ENCODE measurements around the gene CA11. TPM values are rescaled to one million over a fixed set of nuclear protein-coding genes. Genes with fewer than 3 reads are reported as not detected.

The CA11 gene
- total RNA-seq, 1 donor from 2014 or later, result 12.6 TPM

GRCh38 chr19:48673436-48674100 is 27.6 kb upstream of the CA11 start:
- no peak for DNase-seq (ENCODE audit: low spot score)
- peak overlapping the region; percentile 19 for H2AFZ ChIP-seq (replicated peaks)
- H3K79me2 ChIP-seq (ENCODE audit: low read depth), result no peaks in the 10 kb centered on the region
- Mint-ChIP-seq H3K36me3 (no peaks in the 10 kb centered on the region), H3K27me3 (ENCODE audit: insufficient read depth, low read depth) (peaks cover 8% of the 10 kb centered on the region), H3K4me1 (peaks cover 35% of the 10 kb centered on the region), H3K9me3 (peaks cover 6% of the 10 kb centered on the region), H3K4me3 (peak overlapping the region; percentile 48), H3K27ac (no peak overlapping the region)
- H3F3A ChIP-seq (ENCODE audit: low read depth), result peaks cover 9% of the 10 kb centered on the region
- peaks cover 16% of the 10 kb centered on the region for H3K27me3 ChIP-seq
- peak overlapping the region; percentile 34 for H3K4me2 ChIP-seq
- H4K20me1 ChIP-seq (ENCODE audit: low read depth), result no peaks in the 10 kb centered on the region
- no peak overlapping the region for H3K4me3 ChIP-seq
- no peak overlapping the region for H3K27ac ChIP-seq
- TF ChIP-seq EZH2phosphoT487 (IDR thresholded peaks at IDR 0.05) (no peak), CTCF (IDR thresholded peaks at IDR 0.05) (no peak), EZH2 (IDR thresholded peaks at IDR 0.05) (no peak)
- no peaks in the 10 kb centered on the region for H3K36me3 ChIP-seq
- H3K9me3 ChIP-seq (ENCODE audit: low read depth), result no peaks in the 10 kb centered on the region
- H3K9ac ChIP-seq, result no peak overlapping the region
- peaks cover 25% of the 10 kb centered on the region for H3K4me1 ChIP-seq

GRCh38 chr19:48672994-48673393 is 27.0 kb upstream of the CA11 start, which contains the start of gene NTN5:
Gene NTN5, minus strand, starts transcription at chr19:48673017. Its CDS starts 2,031 bp downstream, at chr19:48670986.
- Mint-ChIP-seq H3K36me3 (no peaks in the 10 kb centered on the region), H3K4me3 (peak within 1 kb of the TSS; percentile 48), H3K9me3 (peaks cover 6% of the 10 kb centered on the region), H3K27me3 (ENCODE audit: insufficient read depth, low read depth) (peaks cover 8% of the 10 kb centered on the region), H3K4me1 (peaks cover 35% of the 10 kb centered on the region), H3K27ac (peak within 1 kb of the TSS; percentile 80)
- Histone ChIP-seq H3K79me2 (ENCODE audit: low read depth) (no peaks in the 10 kb centered on the region), H4K20me1 (ENCODE audit: low read depth) (no peaks in the 10 kb centered on the region), H3K27ac (no peak within 1 kb of the TSS), H3K4me2 (peak within 1 kb of the TSS; percentile 34), H3K9ac (no peak within 1 kb of the TSS), H3K27me3 (peaks cover 16% of the 10 kb centered on the region), H3K36me3 (no peaks in the 10 kb centered on the region), H2AFZ (replicated peaks) (peak within 1 kb of the TSS; percentile 19), H3K4me3 (no peak within 1 kb of the TSS), H3K9me3 (ENCODE audit: low read depth) (no peaks in the 10 kb centered on the region), H3K4me1 (peaks cover 25% of the 10 kb centered on the region), H3F3A (ENCODE audit: low read depth) (peaks cover 9% of the 10 kb centered on the region)
- peak; percentile 22 for DNase-seq (ENCODE audit: low spot score)
- TF ChIP-seq EZH2 (IDR thresholded peaks at IDR 0.05), result no peak
- TF ChIP-seq CTCF (IDR thresholded peaks at IDR 0.05), result no peak
- no peak for TF ChIP-seq EZH2phosphoT487 (IDR thresholded peaks at IDR 0.05)

GRCh38 chr19:48671446-48671995 is 25.5 kb upstream of the CA11 start:
- H3F3A ChIP-seq (ENCODE audit: low read depth), result peaks cover 9% of the 10 kb centered on the region
- Mint-ChIP-seq H3K27me3 (ENCODE audit: insufficient read depth, low read depth) (peaks cover 8% of the 10 kb centered on the region), H3K9me3 (peaks cover 6% of the 10 kb centered on the region), H3K4me1 (peaks cover 35% of the 10 kb centered on the region), H3K4me3 (no peak overlapping the region), H3K27ac (peak overlapping the region; percentile 78), H3K36me3 (no peaks in the 10 kb centered on the region)
- no peak for DNase-seq (ENCODE audit: low spot score)
- no peak overlapping the region for H3K4me2 ChIP-seq
- no peaks in the 10 kb centered on the region for H3K79me2 ChIP-seq (ENCODE audit: low read depth)
- H3K4me1 ChIP-seq, result peaks cover 25% of the 10 kb centered on the region
- no peak overlapping the region for H3K27ac ChIP-seq
- no peak overlapping the region for H2AFZ ChIP-seq (replicated peaks)
- no peaks in the 10 kb centered on the region for H4K20me1 ChIP-seq (ENCODE audit: low read depth)
- H3K9me3 ChIP-seq (ENCODE audit: low read depth), result no peaks in the 10 kb centered on the region
- no peak overlapping the region for H3K4me3 ChIP-seq
- H3K36me3 ChIP-seq, result no peaks in the 10 kb centered on the region
- peaks cover 16% of the 10 kb centered on the region for H3K27me3 ChIP-seq
- TF ChIP-seq EZH2 (IDR thresholded peaks at IDR 0.05) (no peak), CTCF (IDR thresholded peaks at IDR 0.05) (no peak), EZH2phosphoT487 (IDR thresholded peaks at IDR 0.05) (no peak)
- H3K9ac ChIP-seq, result no peak overlapping the region

Measured in neural progenitor cell (in vitro differentiated cells).